Parietal lobe (tissue), 2 donors: Measurements from ENCODE around the gene RBL1. TPM values are rescaled to one million over a fixed set of nuclear protein-coding genes. Genes with fewer than 3 reads are reported as not detected.

Experiments used
- small RNA-seq: library from RNA; depleted of rRNA; stranded (forward); fragments of <200 nt; gene quantifications from one replicate; pipeline ENCODE3, GENCODE V24; 2014; ENCODE audit warnings: low replicate concordance
- total RNA-seq: library from RNA; depleted of rRNA; stranded (reverse); fragments of >200 nt; gene quantifications from one replicate; pipeline ENCODE4 v1.2.3, GENCODE V29; 2014

Gene RBL1
- total RNA-seq, result 25.0 TPM

GRCh38 chr20:37095599-37096414 lies at the start of gene RBL1:
TSS of gene RBL1 (minus strand) at chr20:37095997. CDS start at chr20:37095928, 69 bp downstream.

GRCh38 chr20:36951198-36951978 lies 144.4 kb downstream of the RBL1 start, which contains the start of gene SAMHD1:
TSS of gene SAMHD1 (minus strand) at chr20:36951708. CDS start at chr20:36951643, 65 bp downstream.

Small RNA genes lying within 50 kb of the gene (small RNA-seq; reads per million reads assigned to genes)
- gene RPS3AP3, result not detected

Other genes starting within 250 kb of the RBL1 start
- gene TLDC2, start 219.9 kb downstream of the RBL1 start, total RNA-seq, result not detected
- gene SAMHD1, start 144.3 kb downstream of the RBL1 start, total RNA-seq, result 38.8 TPM
- gene RPN2, start 83.3 kb upstream of the RBL1 start, total RNA-seq, result 129 TPM
- gene MROH8, start 83.6 kb upstream of the RBL1 start, total RNA-seq, result 4.4 TPM
- gene GHRH, start 165.8 kb upstream of the RBL1 start, total RNA-seq, result not detected
- 13.1 TPM for gene MANBAL, start 193.7 kb upstream of the RBL1 start, total RNA-seq